ENCODE results near the gene HINFP.
"Not testable (repeated sequence)": the region's sequence is repeated elsewhere in the genome, so short reads cannot be mapped to it uniquely, and the experiment has no call there.

Gene HINFP

DNA sequence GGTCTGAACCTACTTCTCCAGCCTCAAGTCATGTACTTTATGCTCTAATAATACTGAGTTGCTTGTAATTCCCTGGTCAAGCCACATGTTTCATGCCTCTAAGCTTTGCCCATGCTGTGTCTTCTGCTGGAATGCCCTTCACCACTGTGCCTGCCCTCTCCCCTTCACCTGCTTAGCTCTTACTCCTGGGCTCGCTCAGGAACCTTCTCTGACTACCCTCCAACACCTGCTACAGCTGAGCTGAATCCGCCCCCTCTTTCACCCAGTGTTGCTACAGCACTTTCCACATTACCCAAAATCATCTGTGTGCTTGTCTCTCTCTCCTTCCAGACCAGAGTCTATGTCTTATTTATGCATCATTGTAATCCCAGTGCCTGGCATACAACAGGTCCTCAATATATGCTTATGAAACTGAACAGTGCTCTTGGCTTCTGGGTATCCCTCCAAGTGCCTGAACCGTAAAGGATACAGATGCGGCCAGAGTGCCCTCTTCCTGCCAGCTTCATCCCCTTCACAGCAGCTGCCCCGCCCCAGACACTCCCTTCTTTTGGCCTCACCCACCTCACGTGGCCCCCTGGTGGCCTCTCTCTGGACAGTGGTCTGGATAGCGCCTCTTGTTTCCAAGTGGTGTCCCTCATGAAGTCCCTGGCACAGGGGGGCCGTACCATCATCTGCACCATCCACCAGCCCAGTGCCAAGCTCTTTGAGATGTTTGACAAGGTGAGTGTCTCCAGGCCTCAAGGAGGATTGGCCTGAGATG lies 34.5 kb downstream of the HINFP start:
- DNase-seq (ENCODE audit: low spot score) = no peak
- FAIRE-seq = no peak

DNA sequence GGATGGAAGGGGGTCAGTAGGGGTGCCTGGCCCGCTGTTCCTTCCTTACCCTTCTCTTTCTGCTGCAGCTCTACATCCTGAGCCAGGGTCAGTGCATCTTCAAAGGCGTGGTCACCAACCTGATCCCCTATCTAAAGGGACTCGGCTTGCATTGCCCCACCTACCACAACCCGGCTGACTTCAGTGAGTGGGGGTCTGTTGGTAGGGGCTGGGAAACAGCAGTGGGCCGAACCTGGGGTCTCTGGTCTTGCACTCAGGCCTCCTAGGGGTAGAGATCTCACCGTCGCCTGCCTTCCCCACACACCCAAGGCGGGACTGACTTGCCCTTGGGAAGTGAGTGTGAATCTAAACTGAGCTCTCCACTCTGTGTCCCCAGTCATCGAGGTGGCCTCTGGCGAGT lies 35.1 kb downstream of the HINFP start:
- DNase-seq (ENCODE audit: low spot score) = no peak
- FAIRE-seq = no peak

DNA sequence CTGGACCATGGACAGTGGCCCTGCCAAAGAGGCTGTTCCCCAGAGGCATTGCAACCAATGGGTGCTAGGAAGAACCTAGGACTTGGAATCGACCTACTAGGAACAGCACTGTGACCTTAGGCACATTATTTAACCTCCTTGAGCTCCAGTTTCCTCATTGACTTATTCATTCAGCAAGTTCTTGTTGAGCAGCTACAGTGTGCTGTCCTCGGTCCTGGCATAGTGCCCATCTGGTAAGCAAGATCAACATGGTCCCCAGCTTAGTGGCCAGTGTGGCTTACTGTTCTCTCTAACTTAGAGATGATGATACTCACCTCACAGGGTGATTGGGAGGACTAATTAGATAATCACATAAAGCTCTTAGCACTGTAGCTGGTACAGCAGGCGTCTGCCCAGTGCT lies 35.7 kb downstream of the HINFP start:
- no peak for DNase-seq (ENCODE audit: low spot score)
- no peak for FAIRE-seq

DNA sequence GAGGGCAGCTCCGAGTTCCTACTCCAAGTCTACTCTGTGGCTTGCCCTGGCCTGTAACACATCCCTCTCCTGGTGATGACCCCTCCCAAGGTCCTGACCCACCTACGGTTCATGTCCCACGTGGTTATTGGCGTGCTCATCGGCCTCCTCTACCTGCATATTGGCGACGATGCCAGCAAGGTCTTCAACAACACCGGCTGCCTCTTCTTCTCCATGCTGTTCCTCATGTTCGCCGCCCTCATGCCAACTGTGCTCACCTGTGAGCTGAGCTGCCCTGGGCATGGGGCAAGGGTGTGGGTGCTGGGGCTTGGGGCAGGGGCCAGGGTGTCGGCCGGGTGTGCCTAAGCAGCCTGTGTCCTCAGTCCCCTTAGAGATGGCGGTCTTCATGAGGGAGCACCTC lies 37.1 kb downstream of the HINFP start:
- FAIRE-seq (no peak), DNase-seq (ENCODE audit: low spot score) (no peak)

DNA sequence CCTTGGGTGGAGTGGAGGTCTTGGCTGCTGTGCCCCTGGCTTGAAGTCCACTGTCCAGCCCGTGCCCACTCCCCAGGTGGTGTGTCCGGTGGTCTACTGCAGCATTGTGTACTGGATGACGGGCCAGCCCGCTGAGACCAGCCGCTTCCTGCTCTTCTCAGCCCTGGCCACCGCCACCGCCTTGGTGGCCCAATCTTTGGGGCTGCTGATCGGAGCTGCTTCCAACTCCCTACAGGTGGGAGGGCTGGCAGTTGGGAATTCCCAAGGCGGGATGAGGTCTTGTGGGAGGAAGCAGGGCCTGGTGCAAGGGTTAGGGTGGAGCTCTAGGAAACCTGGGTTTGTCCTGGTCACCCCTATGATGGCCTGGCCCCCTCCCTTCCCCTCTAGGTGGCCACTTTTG lies 38.8 kb downstream of the HINFP start:
- FAIRE-seq (no peak), DNase-seq (ENCODE audit: low spot score) (no peak)

DNA sequence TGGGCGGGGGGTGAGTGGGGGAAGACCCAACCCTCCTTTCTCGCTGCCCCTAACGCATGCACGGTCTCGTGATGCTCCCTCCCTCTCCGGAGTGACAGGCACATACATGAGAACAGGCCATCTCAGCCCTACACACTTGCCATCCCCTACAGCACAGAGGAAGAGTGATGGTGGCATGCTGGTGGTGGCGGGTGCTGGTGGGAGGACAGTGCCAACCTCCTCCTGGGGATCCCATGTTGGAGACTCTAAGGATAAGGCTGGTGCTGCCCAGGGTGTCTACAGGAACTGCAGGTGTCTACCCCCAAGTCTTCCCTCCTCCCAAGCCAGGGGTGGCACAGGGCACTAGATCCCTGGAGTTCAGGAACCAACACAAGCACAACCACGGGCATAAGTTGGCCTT lies 40.5 kb downstream of the HINFP start:
- DNase-seq (ENCODE audit: low spot score) (no peak), FAIRE-seq (no peak)

DNA sequence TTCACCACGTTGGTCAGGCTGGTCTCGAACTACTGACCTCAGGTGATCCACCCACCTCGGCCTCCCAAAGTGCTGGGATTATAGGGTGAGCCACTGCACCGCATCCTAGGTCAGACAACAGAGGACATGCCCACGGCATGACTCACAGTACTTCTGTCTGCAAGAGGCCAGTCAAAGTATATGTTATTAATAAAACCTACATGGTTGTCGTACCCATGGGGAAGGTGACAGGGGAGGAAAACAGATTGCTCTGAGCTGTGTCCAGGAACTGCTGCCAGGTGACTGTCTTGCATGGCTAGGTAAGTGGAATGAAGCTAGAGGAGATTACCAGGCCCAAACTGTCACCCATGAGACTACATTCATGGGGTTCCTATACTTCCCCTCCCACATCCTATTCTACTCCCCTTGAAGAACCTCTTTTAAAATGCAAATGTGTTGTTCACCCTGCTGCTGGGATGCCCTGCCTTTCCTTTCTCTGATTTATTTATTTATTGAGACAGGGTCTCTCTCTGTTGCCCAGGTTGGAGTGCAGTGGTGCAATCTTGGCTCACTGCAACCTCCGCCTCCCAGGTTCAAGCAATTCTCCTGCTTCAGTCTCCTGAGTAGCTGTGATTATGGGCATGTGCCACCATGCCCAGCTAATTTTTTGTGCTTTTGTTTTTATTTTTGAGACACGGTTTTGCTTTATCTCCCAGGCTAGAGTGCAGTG lies 45.1 kb downstream of the HINFP start:
- DNase-seq (ENCODE audit: low spot score) (peak; percentile 54), FAIRE-seq (no peak)

DNA sequence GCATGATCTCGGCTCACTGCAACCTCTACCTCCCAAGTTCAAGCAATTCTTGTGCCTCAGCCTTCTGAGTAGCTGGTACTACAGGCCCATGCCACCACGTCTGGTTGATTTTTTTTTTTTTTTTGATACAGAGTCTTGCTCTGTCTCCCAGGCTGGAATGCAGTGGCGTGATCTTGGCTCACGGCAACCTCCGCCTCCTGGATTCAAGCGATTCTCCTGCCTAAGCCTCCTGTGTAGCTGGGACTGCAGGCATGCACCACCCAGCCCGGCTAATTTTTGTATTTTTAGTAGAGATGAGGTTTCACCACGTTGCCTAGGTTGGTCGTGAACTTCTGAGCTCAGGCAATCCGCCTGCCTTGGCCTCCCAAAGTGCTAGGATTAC lies 45.7 kb downstream of the HINFP start:
- not testable (repeated sequence) for DNase-seq (ENCODE audit: low spot score); FAIRE-seq

DNA sequence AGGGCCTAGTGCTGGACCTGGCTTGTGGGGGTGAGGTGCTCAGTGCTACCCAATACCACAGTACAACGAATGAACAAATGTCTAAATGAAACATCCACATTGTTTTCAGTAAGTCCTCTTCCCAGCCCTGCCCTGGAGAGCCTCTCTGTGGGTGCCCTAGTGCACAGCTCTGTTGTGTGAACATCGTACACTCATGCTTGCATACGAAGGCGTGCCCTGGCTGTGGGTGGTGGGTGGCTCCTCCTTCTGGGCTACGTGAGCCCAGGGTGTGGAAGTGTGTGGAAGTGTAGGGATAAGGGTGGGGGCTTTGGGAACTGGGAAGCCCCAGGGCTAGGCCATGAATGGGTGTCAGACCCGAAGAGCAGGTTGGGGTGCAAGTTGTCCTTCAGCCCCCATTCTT lies 46.6 kb downstream of the HINFP start:
- FAIRE-seq (no peak), DNase-seq (ENCODE audit: low spot score) (no peak)

DNA sequence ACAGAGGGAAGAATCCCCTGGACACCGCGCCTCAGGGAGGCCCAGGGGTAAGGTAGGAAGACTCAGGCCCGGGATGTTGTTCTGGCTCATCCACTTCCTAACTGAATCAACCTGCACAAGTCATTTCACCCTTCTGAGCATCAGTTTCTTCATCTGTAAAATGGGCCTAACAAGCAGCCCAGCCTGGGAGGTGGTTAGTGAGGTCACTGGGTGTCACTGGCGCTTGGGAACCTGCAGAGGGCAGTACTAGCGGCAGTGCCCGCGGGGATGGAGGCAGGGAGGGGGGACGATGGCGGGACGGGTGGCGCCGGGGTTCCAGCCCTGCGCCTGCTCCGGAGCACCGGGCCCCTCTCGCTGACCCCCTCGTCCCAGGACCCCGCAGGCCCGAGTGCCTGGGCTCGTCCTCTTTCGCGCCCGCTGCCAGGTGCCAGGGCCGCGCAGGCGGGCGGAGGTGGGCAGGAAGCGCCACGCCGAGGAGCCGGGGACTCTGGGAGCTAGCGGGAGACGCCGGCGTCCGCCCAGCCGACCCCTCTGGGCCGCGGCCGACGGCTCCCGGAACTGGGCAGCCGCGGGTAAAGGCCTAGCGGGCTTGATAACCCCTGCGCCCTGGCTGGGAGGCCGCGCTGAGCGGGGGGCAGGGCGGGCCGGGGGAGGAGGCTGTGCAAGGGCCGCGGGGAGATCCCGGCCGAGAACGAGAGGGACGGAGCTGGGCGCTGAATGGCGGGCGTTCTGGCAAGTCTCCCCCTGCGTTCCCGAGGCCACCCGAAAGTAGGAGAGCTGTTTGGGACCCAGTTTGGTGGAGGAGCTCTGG lies 47.3 kb downstream of the HINFP start, which contains the start of gene NLRX1:
NLRX1 (plus strand) TSS at position 255 of the 811 bp plus-strand sequence. CDS start 2,679 bp downstream, outside the sequence.
- DNase-seq (ENCODE audit: low spot score) = peak; percentile 89
- FAIRE-seq = no peak

DNA sequence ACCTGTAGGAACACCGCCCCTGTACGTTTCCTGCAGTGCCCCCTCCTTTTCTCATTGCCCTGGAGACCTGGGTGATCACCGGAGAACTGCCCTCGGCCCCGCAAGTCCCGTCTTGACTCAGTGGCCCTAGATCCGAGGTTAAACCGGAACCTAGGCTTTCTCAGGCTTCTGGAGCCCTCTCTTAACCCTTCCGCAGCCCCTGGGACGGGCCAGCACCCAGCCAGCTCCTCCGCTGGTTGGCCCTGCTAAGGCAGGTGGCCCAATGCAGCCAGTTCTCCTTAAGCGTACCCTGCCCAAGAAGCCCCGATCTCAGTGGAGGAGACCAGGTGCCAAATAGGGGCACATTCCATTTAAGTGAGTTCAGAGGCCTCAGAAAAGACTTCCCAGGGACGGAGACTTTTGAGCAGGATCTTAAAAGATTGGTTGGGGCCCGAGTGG lies 47.9 kb downstream of the HINFP start:
- no peak for FAIRE-seq

DNA sequence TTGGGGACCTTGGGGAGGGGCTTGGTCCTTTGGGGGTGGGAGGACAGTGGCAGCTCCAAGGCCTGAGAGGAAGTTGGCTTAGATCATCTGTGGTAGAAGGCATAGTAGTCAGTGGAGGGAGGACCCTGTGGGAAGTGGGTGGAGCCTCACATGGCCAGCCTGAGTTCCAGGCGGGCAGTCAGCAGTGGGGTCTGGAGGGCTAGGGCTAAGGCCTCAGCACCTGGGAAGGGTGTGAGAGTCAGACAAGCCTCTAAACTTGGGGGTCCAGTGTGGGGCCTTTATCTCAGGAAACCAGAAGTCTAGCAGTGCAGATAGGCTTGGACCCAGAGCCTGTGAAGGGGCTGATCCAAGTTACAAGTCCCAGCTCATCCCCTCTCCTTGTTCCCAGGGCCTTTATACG lies 51.1 kb downstream of the HINFP start:
- FAIRE-seq = no peak
- DNase-seq (ENCODE audit: low spot score) = no peak

More for the DNA sequence above, 47.9 kb downstream of the HINFP start:
- DNase-seq (ENCODE audit: low spot score) = peak; percentile 83

DNA sequence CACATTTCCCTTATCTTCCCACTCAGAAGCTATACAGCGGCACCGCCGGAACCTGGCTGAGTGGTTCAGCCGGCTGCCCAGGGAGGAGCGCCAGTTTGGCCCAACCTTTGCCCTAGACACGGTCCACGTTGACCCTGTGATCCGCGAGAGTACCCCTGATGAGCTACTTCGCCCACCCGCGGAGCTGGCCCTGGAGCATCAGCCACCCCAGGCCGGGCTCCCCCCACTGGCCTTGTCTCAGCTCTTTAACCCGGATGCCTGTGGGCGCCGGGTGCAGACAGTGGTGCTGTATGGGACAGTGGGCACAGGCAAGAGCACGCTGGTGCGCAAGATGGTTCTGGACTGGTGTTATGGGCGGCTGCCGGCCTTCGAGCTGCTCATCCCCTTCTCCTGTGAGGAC lies 52.1 kb downstream of the HINFP start:
- FAIRE-seq (no peak), DNase-seq (ENCODE audit: low spot score) (no peak)

DNA sequence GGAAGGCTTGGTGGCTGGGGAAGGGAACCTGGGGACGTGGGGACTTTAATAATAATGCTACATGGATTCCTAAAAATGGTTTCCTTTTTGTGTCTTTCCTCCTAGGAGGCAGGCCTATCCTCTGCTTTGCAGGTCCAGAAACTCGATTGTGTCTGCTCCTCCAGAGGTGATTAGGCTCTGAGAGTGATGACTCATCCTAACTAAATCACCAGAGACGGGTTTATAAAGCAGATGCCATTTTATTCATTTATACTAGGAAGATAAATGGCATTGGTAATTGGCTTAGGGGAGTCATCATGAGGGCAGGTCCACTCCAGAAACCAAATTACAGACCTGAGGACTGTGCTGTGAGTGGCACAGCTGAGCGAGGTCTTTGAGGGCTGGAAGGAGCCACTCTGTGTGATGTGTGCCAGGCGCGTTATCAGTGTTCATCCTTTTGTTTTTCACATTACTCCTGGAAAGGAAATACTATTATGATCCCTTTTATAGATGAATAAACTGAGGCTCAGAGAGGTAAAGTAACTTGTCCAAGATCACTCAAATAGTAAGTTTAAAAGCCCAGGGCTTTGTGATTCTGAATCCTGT lies 54.2 kb downstream of the HINFP start:
- FAIRE-seq = no peak
- no peak for DNase-seq (ENCODE audit: low spot score)

DNA sequence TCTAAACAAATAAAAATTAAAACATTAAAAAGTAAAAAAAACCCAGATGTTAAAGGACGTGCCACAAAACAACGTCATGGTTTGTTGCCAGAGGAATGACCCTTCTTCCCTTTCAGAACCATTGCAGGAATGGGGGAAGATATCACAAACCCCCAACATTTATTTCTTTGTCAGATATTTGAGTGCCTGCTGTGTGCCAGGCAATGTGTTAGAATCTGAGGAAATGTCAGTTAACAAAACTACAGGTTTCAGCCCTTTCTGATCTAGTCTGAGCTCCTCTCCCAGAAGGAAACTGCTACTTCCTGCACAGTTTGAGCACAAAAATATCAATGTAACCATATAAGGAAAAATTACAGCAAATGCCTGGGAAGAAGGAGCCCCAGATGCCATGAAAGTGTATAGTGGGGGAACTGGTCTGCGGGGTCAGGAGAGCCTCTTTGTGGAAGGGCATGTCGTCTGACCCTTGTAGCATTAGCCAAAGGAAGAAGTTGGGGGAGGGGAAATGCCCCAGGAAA lies 56.8 kb downstream of the HINFP start:
- DNase-seq (ENCODE audit: low spot score) (no peak), FAIRE-seq (no peak)

DNA sequence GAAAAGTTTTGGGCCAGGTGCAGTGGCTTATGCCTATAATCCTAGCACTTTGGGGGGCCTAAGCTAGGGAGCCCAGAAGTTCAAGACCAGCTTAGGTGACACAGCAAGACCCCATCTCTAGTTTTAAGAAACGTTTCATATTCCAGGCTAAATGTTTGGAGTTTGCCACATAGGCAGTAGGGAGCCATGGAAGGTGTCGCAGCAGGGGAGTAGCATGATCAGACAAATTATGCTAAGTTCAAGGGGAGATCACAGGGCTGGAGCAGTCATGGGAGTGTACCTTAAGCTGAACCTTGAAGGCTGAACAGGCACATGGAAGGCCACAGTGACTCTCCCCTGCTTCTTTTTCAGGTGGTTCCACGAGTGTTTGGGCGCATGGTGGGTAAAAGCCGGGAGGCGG lies 58.0 kb downstream of the HINFP start:
- FAIRE-seq = no peak
- no peak for DNase-seq (ENCODE audit: low spot score)

DNA sequence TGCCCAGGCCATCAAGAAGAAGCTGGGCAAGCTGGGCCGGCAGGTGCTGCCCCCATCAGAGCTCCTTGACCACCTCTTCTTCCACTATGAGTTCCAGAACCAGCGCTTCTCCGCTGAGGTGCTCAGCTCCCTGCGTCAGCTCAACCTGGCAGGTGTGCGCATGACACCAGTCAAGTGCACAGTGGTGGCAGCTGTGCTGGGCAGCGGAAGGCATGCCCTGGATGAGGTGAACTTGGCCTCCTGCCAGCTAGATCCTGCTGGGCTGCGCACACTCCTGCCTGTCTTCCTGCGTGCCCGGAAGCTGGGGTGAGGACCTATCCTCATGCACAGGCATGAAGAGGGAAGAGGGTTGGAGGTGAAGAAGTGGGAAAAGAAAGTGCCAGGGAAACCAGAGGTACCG lies 58.6 kb downstream of the HINFP start:
- FAIRE-seq (no peak), DNase-seq (ENCODE audit: low spot score) (no peak)

DNA sequence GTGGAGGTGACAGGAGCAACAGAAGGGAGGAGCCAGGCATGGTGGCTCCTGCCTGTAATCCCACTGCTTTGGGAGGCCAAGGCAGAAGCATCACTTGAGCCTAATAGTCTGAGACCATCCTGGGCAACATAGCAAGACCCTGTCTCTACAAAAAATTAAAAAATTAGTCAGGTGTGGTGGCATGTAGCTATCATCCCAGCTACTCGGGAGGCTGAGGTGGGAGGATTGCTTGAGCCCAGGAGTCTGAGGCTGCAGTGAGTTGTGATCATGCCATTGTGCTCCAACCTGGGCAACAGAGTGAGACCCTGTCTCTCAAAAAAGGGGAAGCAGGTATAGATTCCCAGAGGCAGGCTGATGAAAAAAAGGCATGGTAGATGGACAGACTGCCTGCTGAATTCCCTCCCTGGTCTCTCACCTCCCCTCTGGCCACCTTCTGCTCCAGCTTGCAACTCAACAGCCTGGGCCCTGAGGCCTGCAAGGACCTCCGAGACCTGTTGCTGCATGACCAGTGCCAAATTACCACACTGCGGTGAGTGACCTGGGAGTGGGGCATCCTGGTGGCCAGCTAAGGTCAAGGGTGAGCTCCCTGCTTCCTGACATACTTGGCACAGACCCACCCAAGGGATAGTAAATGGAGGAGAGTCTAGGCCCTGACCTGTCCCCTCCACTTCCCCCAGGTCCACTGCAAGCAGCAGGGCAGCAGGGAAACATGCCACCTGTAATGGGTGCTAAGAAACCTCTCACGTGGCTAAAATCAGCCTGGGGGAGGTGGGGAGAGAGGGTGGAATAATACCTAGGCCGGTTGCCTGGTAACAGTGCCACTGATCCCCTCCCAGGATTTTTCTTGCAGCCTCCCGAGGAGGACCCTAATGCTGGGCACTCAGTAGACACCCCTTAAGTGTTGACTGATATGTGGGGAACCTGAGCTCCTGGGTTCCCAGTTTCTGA lies 59.6 kb downstream of the HINFP start:
- no peak for DNase-seq (ENCODE audit: low spot score)

DNA sequence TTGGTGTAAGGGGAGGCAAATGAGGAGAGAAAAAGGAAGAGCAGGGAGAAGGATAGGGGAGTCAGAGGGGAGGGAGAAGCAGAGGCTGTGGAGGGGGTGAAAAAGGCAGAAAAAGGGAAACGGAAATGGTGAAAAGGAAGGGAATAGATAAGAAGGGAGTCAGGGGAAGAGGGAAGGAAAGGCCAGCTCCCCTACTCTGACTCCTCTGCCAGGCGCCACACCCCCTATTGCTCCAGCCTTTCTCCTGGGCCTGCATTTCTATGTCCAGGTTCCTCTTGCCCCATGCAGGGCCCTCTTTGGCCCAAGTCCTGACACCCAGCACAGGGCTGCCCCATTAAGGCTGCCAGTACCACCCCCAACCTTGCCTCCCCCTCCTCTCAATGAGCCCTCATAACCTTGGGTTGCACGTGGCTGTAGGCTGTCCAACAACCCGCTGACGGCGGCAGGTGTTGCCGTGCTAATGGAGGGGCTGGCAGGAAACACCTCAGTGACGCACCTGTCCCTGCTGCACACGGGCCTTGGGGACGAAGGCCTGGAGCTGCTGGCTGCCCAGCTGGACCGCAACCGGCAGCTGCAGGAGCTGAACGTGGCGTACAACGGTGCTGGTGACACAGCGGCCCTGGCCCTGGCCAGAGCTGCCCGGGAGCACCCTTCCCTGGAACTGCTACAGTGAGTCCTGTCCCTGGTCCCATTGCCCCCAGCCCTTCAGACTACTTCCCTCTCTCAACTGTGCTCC lies 60.5 kb downstream of the HINFP start:
- DNase-seq (ENCODE audit: low spot score) (no peak), FAIRE-seq (no peak)

More for the DNA sequence above, 59.6 kb downstream of the HINFP start:
- no peak for FAIRE-seq

DNA sequence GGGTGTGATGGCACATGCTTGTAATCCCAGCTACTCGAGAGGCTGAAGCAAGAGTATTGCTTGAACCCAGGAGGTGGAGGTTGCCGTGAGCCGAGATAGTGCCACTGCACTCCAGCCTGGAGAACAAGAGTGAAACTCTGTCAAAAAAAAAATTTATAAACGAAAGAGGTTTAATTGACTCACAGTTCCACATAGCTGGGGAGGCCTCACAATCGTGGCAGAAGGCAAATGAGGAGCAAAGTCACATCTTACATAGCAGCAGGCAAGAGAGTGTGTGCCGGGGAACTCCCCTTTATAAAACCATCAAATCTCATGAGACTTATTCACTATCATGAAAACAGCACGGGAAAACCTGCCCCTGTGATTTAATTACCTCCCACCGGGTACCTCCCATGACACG lies 63.0 kb downstream of the HINFP start:
- not testable (repeated sequence) for DNase-seq (ENCODE audit: low spot score); FAIRE-seq

Measured in urothelium cell line (cell line).